MM.1S (cell line): Measurements from ENCODE around the gene FXR2.
A peak's percentile ranks its signal among the peaks of the same experiment; 100 is the strongest.

ENCODE experiments used
- DNase-seq: peaks from one replicate; pipeline ENCODE4 v3.0.0-alpha.2; 2015
- H2AFZ ChIP-seq: fragments of 300-600 bp; sonication (generic); 2 replicates; pipeline ENCODE4 v1.6.0; 2016; ENCODE audit warnings: antibody characterized with exemption, low read length
- H3F3A ChIP-seq: fragments of 300-600 bp; sonication (generic); 2 replicates; pipeline ENCODE4 v1.6.1; 2016; ENCODE audit warnings: mild to moderate bottlenecking, antibody characterized with exemption, low read length, moderate library complexity, mixed read lengths; ENCODE audit not compliant: insufficient read depth
- H3K27ac ChIP-seq: fragments of 300-600 bp; sonication (generic); 2 replicates; pipeline ENCODE4 v1.5.1; 2016; ENCODE audit warnings: mild to moderate bottlenecking, low read length
- H3K27me3 ChIP-seq: fragments of 300-600 bp; sonication (generic); replicated peaks from 2 replicates; pipeline ENCODE4 v1.6.0; 2016; ENCODE audit warnings: low read length; ENCODE audit not compliant: insufficient read depth
- H3K36me3 ChIP-seq: fragments of 300-600 bp; sonication (generic); replicated peaks from 2 replicates; pipeline ENCODE4 v1.6.1; 2016; ENCODE audit warnings: mild to moderate bottlenecking, low read length, mixed read lengths; ENCODE audit not compliant: insufficient read depth
- H3K4me1 ChIP-seq: fragments of 300-600 bp; sonication (generic); 2 replicates; pipeline ENCODE4 v1.6.1; 2016; ENCODE audit warnings: low read length, mixed read lengths
- H3K4me2 ChIP-seq: fragments of 300-600 bp; sonication (generic); 2 replicates; pipeline ENCODE4 v1.6.0; 2016; ENCODE audit warnings: low read depth, low read length
- H3K4me3 ChIP-seq: fragments of 300-600 bp; sonication (generic); 2 replicates; pipeline ENCODE4 v1.5.1; 2016; ENCODE audit warnings: low read length, mixed read lengths
- H3K79me2 ChIP-seq: fragments of 300-600 bp; sonication (generic); 2 replicates; pipeline ENCODE4 v1.6.1; 2016; ENCODE audit warnings: mixed run types, low read length, mixed read lengths
- H3K9ac ChIP-seq: fragments of 300-600 bp; sonication (generic); 2 replicates; pipeline ENCODE4 v1.6.1; 2016; ENCODE audit warnings: low read length, mixed read lengths
- H3K9me2 ChIP-seq: fragments of 300-600 bp; sonication (generic); replicated peaks from 2 replicates; pipeline ENCODE4 v1.6.1; 2016; ENCODE audit warnings: mild to moderate bottlenecking, low read length, mixed read lengths; ENCODE audit not compliant: insufficient read depth
- H3K9me3 ChIP-seq: fragments of 300-600 bp; sonication (generic); replicated peaks from 2 replicates; pipeline ENCODE4 v1.6.1; 2016; ENCODE audit warnings: mild to moderate bottlenecking, low read length, mixed read lengths; ENCODE audit not compliant: insufficient read depth
- H4K20me1 ChIP-seq: fragments of 300-600 bp; sonication (generic); 2 replicates; pipeline ENCODE4 v1.6.1; 2016; ENCODE audit warnings: mild to moderate bottlenecking, low read length, moderate library complexity, mixed read lengths; ENCODE audit not compliant: insufficient read depth
- EZH2 ChIP-seq: fragments of 300-600 bp; sonication (generic); optimal IDR thresholded peaks from 2 replicates; pipeline ENCODE3; 2017; ENCODE audit warnings: low read depth, mild to moderate bottlenecking, antibody characterized with exemption, low read length, mixed read lengths
- EZH2phosphoT487 ChIP-seq: fragments of 300-600 bp; sonication (generic); IDR thresholded peaks from 2 replicates; pipeline ENCODE4 v1.6.1; 2018; ENCODE audit warnings: antibody characterized with exemption, low read length
- TF ChIP-seq, protein P1 (sequence below): fragments of 300-600 bp; sonication (generic); IDR thresholded peaks from 2 replicates; pipeline ENCODE4 v1.5.1; 2016; ENCODE audit warnings: antibody characterized with exemption, low read length, mixed read lengths

FXR2 gene

DNA sequence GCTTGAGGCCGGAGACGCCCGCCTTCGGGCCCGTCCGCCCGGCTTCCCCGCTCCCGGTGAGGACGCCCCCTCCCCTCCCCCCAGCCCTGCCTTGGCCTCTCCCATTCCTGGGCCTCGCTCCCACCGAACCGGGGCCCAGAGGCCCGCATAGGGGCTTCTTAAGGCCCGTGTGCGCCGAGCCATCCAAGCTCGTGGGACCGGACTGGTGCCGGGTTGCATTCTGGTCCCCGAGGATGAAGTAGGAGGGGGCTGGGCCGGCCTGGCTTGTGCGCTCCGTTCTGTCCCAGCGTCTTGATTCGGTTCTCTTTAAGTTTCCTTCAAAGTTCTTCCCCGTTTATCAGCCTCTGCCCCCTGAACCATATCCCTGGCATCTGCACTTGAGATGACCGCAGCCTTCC lies 52.5 kb downstream of the FXR2 start:
- Histone ChIP-seq H3K4me3 (peak overlapping the region; percentile 73), H3K79me2 (peaks cover 49% of the 10 kb centered on the region), H3K9me3 (no peaks in the 10 kb centered on the region), H3K36me3 (peaks cover 8% of the 10 kb centered on the region; the same call in 1 of the 2 replicates), H3F3A (peaks cover 14% of the 10 kb centered on the region; the same call in 1 of the 2 replicates), H3K9me2 (no peaks in the 10 kb centered on the region), H3K9ac (peak overlapping the region; percentile 93), H4K20me1 (no peaks in the 10 kb centered on the region), H3K27ac (peak overlapping the region; percentile 68; the same call in 1 of the 2 replicates), H2AFZ (0 out of 2 replicates have a peak overlapping the region, but pooled peaks have one; percentile 50), H3K4me1 (peaks cover 26% of the 10 kb centered on the region), H3K27me3 (no peaks in the 10 kb centered on the region), H3K4me2 (peak overlapping the region; percentile 90)
- TF ChIP-seq EZH2phosphoT487: no peak
- TF ChIP-seq, protein P1, sequence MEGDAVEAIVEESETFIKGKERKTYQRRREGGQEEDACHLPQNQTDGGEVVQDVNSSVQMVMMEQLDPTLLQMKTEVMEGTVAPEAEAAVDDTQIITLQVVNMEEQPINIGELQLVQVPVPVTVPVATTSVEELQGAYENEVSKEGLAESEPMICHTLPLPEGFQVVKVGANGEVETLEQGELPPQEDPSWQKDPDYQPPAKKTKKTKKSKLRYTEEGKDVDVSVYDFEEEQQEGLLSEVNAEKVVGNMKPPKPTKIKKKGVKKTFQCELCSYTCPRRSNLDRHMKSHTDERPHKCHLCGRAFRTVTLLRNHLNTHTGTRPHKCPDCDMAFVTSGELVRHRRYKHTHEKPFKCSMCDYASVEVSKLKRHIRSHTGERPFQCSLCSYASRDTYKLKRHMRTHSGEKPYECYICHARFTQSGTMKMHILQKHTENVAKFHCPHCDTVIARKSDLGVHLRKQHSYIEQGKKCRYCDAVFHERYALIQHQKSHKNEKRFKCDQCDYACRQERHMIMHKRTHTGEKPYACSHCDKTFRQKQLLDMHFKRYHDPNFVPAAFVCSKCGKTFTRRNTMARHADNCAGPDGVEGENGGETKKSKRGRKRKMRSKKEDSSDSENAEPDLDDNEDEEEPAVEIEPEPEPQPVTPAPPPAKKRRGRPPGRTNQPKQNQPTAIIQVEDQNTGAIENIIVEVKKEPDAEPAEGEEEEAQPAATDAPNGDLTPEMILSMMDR: no peak
- no peak for TF ChIP-seq EZH2
- peak; percentile 17 for DNase-seq

GRCh38 chr17:7561589-7562207 lies 53.0 kb downstream of the FXR2 start, which contains the start of gene SENP3:
TSS of gene SENP3 (plus strand) at chr17:7561919. CDS start at chr17:7563077, 1,158 bp downstream.
- Histone ChIP-seq H3K4me2 (peak within 1 kb of the TSS; percentile 90), H3K4me1 (peaks cover 26% of the 10 kb centered on the region), H3K79me2 (peaks cover 46% of the 10 kb centered on the region), H2AFZ (peak within 1 kb of the TSS; percentile 92), H3K9me2 (no peaks in the 10 kb centered on the region), H3K36me3 (peaks cover 8% of the 10 kb centered on the region; the same call in 1 of the 2 replicates), H4K20me1 (no peaks in the 10 kb centered on the region), H3K9me3 (no peaks in the 10 kb centered on the region), H3K4me3 (peak within 1 kb of the TSS; percentile 73), H3K27me3 (no peaks in the 10 kb centered on the region), H3F3A (peaks cover 14% of the 10 kb centered on the region; the same call in 1 of the 2 replicates), H3K9ac (peak within 1 kb of the TSS; percentile 93), H3K27ac (peak within 1 kb of the TSS; percentile 68; the same call in 1 of the 2 replicates)
- TF ChIP-seq EZH2 (no peak), EZH2phosphoT487 (no peak)
- TF ChIP-seq, protein P1: no peak
- DNase-seq: peak; percentile 91

- Histone ChIP-seq H3K4me1 (peaks cover 26% of the 10 kb centered on the region), H3K4me3 (peak overlapping the region; percentile 73), H2AFZ (peak overlapping the region; percentile 92)
These were observed 53.6 kb downstream of the FXR2 start for GRCh38 chr17:7561028-7561575.

More at GRCh38 chr17:7561028-7561575, 53.6 kb downstream of the FXR2 start:
- H3K9ac ChIP-seq: peak overlapping the region; percentile 93
- DNase-seq: peak; percentile 89
- H3K4me2 ChIP-seq: peak overlapping the region; percentile 88
- H3K9me2 ChIP-seq: no peaks in the 10 kb centered on the region
- peaks cover 14% of the 10 kb centered on the region; the same call in 1 of the 2 replicates for H3F3A ChIP-seq
- no peaks in the 10 kb centered on the region for H4K20me1 ChIP-seq
- H3K27me3 ChIP-seq: no peaks in the 10 kb centered on the region
- H3K79me2 ChIP-seq: peaks cover 46% of the 10 kb centered on the region
- peaks cover 8% of the 10 kb centered on the region; the same call in 1 of the 2 replicates for H3K36me3 ChIP-seq
- TF ChIP-seq, protein P1: peak; percentile 70
- TF ChIP-seq EZH2: no peak
- TF ChIP-seq EZH2phosphoT487: no peak
- peak overlapping the region; percentile 68; the same call in 1 of the 2 replicates for H3K27ac ChIP-seq
- H3K9me3 ChIP-seq: no peaks in the 10 kb centered on the region
